Measurements from ENCODE around the gene NCOA3.
A peak's percentile ranks its signal among the peaks of the same experiment; 100 is the strongest.

NCOA3 gene

GRCh38 chr20:47610247-47610944 lies 108.7 kb downstream of the NCOA3 start:
- H3K27ac ChIP-seq: peak overlapping the region; percentile 67
- ChIA-PET CTCF (interaction anchor here (0.6 to 2.3 kb wide), 8 partner anchors 10 to 489 kb away, joined by 3 to 16 read pairs (median 4); no protein-coding TSS in a partner anchor), POLR2A (ENCODE audit: low non-redundant PET) (no interaction called here)
- DNase-seq (ENCODE audit: low spot score): peak; percentile 80
- no peak for TF ChIP-seq CTCF (conservative IDR thresholded peaks at IDR 0.05; ENCODE audit: low read depth)

- no peak for TF ChIP-seq CTCF (conservative IDR thresholded peaks at IDR 0.05; ENCODE audit: low read depth)
- POLR2A ChIA-PET (ENCODE audit: low non-redundant PET): no interaction called here
- CTCF ChIA-PET: interaction anchor here (0.6 to 1.8 kb wide), 3 partner anchors 10 to 308 kb away, joined by 3 to 8 read pairs (median 3); no protein-coding TSS in a partner anchor
These were observed 109.2 kb downstream of the NCOA3 start for GRCh38 chr20:47610945-47611250.

GRCh38 chr20:47611785-47612184 lies 110.1 kb downstream of the NCOA3 start:
- no peak overlapping the region for H3K27ac ChIP-seq
- CTCF ChIA-PET: interaction anchor here (1.8 kb wide), 1 partner anchor 9 kb away, joined by 8 read pairs; no protein-coding TSS in a partner anchor
- POLR2A ChIA-PET (ENCODE audit: low non-redundant PET): no interaction called here
- DNase-seq (ENCODE audit: low spot score): no peak
- no peak for TF ChIP-seq CTCF (conservative IDR thresholded peaks at IDR 0.05; ENCODE audit: low read depth)

More at GRCh38 chr20:47610945-47611250, 109.2 kb downstream of the NCOA3 start:
- DNase-seq (ENCODE audit: low spot score): no peak
- H3K27ac ChIP-seq: no peak overlapping the region

GRCh38 chr20:47612670-47613069 lies 111.0 kb downstream of the NCOA3 start:
- no peak overlapping the region for H3K27ac ChIP-seq
- CTCF ChIA-PET: no interaction called here
- no peak for TF ChIP-seq CTCF (conservative IDR thresholded peaks at IDR 0.05; ENCODE audit: low read depth)
- no peak for DNase-seq (ENCODE audit: low spot score)
- POLR2A ChIA-PET (ENCODE audit: low non-redundant PET): no interaction called here

- H3K27ac ChIP-seq: no peak overlapping the region
- TF ChIP-seq CTCF (conservative IDR thresholded peaks at IDR 0.05; ENCODE audit: low read depth): no peak
- DNase-seq (ENCODE audit: low spot score): no peak
- POLR2A ChIA-PET (ENCODE audit: low non-redundant PET): no interaction called here
- CTCF ChIA-PET: interaction anchor here (0.6 to 1.6 kb wide), 5 partner anchors 14 to 342 kb away, joined by 3 to 7 read pairs (median 4); no protein-coding TSS in a partner anchor
These were observed 113.1 kb downstream of the NCOA3 start for GRCh38 chr20:47614703-47615309.

GRCh38 chr20:47618479-47618878 lies 116.8 kb downstream of the NCOA3 start:
- TF ChIP-seq CTCF (conservative IDR thresholded peaks at IDR 0.05; ENCODE audit: low read depth): no peak
- POLR2A ChIA-PET (ENCODE audit: low non-redundant PET): interaction anchor here (0.5 kb wide), 1 partner anchor 117 kb away, joined by 3 read pairs; the partner anchor contains the start of gene NCOA3
- DNase-seq (ENCODE audit: low spot score): no peak
- CTCF ChIA-PET: no interaction called here
- H3K27ac ChIP-seq: no peak overlapping the region
